Measurements from ENCODE around the gene MAJIN.

DNA sequence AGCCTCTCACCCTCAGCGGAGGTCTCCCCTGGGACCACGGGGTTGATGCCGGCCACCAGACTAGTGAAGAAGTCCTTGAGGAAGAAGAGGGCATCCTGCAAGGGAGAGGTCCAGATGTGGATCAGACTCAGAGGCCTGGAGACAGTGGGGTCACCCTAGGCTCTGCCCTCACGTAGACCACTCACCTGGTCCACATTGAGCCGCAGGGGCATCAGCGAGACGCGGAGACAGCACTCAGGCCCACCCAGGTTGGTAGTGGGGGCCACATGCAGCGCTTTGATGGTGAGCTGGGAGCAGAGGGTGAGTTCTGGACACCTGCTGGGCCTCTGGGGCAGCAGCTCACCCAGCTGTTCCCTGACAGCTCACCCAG, 73.8 kb downstream of the MAJIN start:
- TF ChIP-seq, protein P1, sequence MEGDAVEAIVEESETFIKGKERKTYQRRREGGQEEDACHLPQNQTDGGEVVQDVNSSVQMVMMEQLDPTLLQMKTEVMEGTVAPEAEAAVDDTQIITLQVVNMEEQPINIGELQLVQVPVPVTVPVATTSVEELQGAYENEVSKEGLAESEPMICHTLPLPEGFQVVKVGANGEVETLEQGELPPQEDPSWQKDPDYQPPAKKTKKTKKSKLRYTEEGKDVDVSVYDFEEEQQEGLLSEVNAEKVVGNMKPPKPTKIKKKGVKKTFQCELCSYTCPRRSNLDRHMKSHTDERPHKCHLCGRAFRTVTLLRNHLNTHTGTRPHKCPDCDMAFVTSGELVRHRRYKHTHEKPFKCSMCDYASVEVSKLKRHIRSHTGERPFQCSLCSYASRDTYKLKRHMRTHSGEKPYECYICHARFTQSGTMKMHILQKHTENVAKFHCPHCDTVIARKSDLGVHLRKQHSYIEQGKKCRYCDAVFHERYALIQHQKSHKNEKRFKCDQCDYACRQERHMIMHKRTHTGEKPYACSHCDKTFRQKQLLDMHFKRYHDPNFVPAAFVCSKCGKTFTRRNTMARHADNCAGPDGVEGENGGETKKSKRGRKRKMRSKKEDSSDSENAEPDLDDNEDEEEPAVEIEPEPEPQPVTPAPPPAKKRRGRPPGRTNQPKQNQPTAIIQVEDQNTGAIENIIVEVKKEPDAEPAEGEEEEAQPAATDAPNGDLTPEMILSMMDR (conservative IDR thresholded peaks at IDR 0.05; ENCODE audit: low read depth in 2 of 2): no peak
- TF ChIP-seq, protein P2, sequence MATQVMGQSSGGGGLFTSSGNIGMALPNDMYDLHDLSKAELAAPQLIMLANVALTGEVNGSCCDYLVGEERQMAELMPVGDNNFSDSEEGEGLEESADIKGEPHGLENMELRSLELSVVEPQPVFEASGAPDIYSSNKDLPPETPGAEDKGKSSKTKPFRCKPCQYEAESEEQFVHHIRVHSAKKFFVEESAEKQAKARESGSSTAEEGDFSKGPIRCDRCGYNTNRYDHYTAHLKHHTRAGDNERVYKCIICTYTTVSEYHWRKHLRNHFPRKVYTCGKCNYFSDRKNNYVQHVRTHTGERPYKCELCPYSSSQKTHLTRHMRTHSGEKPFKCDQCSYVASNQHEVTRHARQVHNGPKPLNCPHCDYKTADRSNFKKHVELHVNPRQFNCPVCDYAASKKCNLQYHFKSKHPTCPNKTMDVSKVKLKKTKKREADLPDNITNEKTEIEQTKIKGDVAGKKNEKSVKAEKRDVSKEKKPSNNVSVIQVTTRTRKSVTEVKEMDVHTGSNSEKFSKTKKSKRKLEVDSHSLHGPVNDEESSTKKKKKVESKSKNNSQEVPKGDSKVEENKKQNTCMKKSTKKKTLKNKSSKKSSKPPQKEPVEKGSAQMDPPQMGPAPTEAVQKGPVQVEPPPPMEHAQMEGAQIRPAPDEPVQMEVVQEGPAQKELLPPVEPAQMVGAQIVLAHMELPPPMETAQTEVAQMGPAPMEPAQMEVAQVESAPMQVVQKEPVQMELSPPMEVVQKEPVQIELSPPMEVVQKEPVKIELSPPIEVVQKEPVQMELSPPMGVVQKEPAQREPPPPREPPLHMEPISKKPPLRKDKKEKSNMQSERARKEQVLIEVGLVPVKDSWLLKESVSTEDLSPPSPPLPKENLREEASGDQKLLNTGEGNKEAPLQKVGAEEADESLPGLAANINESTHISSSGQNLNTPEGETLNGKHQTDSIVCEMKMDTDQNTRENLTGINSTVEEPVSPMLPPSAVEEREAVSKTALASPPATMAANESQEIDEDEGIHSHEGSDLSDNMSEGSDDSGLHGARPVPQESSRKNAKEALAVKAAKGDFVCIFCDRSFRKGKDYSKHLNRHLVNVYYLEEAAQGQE (IDR thresholded peaks at IDR 0.05; ENCODE audit: unreplicated experiment): no peak
- TF ChIP-seq POLR2AphosphoS5 (IDR thresholded peaks at IDR 0.05; ENCODE audit: low read depth) (no peak), EZH2 (IDR thresholded peaks at IDR 0.05; ENCODE audit: low read depth, unreplicated experiment) (no peak), EZH2phosphoT487 (IDR thresholded peaks at IDR 0.05; ENCODE audit: unreplicated experiment) (no peak), ZNF114 (CRISPR knock-in tag; IDR thresholded peaks at IDR 0.05) (no peak), STAT1 (IDR thresholded peaks at IDR 0.05; ENCODE audit: unreplicated experiment) (no peak), ZNF331 (CRISPR knock-in tag; IDR thresholded peaks at IDR 0.05; ENCODE audit: low read depth) (no peak), JUNB (IDR thresholded peaks at IDR 0.05; ENCODE audit: unreplicated experiment) (no peak), CREB1 (CRISPR knock-in tag; IDR thresholded peaks at IDR 0.05; ENCODE audit: low read depth) (no peak), NANOG (IDR thresholded peaks at IDR 0.05; ENCODE audit: borderline replicate concordance) (no peak)
- TF ChIP-seq, protein P3, sequence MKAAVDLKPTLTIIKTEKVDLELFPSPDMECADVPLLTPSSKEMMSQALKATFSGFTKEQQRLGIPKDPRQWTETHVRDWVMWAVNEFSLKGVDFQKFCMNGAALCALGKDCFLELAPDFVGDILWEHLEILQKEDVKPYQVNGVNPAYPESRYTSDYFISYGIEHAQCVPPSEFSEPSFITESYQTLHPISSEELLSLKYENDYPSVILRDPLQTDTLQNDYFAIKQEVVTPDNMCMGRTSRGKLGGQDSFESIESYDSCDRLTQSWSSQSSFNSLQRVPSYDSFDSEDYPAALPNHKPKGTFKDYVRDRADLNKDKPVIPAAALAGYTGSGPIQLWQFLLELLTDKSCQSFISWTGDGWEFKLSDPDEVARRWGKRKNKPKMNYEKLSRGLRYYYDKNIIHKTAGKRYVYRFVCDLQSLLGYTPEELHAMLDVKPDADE (IDR thresholded peaks at IDR 0.05): no peak
